OCI-LY7 (cell line): Measurements from ENCODE around the gene ADCY9.

Experiments used
- CTCF ChIP-seq: fragments of 200-600 bp; sonication (generic); conservative IDR thresholded peaks from 2 replicates; pipeline ENCODE4 v1.5.1; 2014; ENCODE audit warnings: mild to moderate bottlenecking, antibody characterized with exemption, low read length, moderate library complexity, mixed read lengths
- EZH2phosphoT487 ChIP-seq: fragments of 200-600 bp; sonication (generic); IDR thresholded peaks from 2 replicates; pipeline ENCODE4 v1.6.1; 2018; ENCODE audit warnings: low read depth, borderline replicate concordance, mild to moderate bottlenecking, mixed run types, antibody characterized with exemption, low read length, moderate library complexity, mixed read lengths

GRCh38 chr16:3983081-3983520 lies 133.1 kb downstream of the ADCY9 start:
- peak; percentile 42; the same call in 1 of the 2 replicates for TF ChIP-seq CTCF
- TF ChIP-seq EZH2phosphoT487, result no peak
